HG02678 (cell line): ENCODE measurements around the gene TREH.

Experiments
- ATAC-seq: cut with Tn5 transposase; IDR thresholded peaks from one replicate; pipeline ENCODE4 v1.9.1; 2021; ENCODE audit warnings: mild to moderate bottlenecking, moderate library complexity; ENCODE audit not compliant: unreplicated experiment

The TREH gene

GRCh38 chr11:118650366-118650765 lies 29.1 kb downstream of the TREH start:
- ATAC-seq: no peak

GRCh38 chr11:118649941-118650340 lies 29.5 kb downstream of the TREH start:
- ATAC-seq: no peak

GRCh38 chr11:118648291-118648690 lies 31.2 kb downstream of the TREH start:
- no peak for ATAC-seq

- no peak for ATAC-seq
Observed at GRCh38 chr11:118646393-118646792, 33.1 kb downstream of the TREH start.

- ATAC-seq: no peak
Observed at GRCh38 chr11:118645066-118645715, 34.3 kb downstream of the TREH start.

GRCh38 chr11:118644496-118644895 lies 35.0 kb downstream of the TREH start:
- ATAC-seq: no peak

- ATAC-seq: no peak
Observed at GRCh38 chr11:118643995-118644345, 35.5 kb downstream of the TREH start.

GRCh38 chr11:118643142-118643994 lies 36.1 kb downstream of the TREH start:
- no peak for ATAC-seq

- no peak for ATAC-seq
Observed at GRCh38 chr11:118641397-118642019, 37.9 kb downstream of the TREH start.

GRCh38 chr11:118640332-118641154 lies 38.9 kb downstream of the TREH start:
- ATAC-seq: no peak

- no peak for ATAC-seq
Observed at GRCh38 chr11:118639899-118640298, 39.6 kb downstream of the TREH start.

- ATAC-seq: no peak
Observed at GRCh38 chr11:118638726-118639125, 40.7 kb downstream of the TREH start.

- ATAC-seq: no peak
Observed at GRCh38 chr11:118636569-118637290, 42.7 kb downstream of the TREH start.

GRCh38 chr11:118635642-118636041 lies 43.8 kb downstream of the TREH start:
- no peak for ATAC-seq

- ATAC-seq: no peak
Observed at GRCh38 chr11:118635237-118635591, 44.2 kb downstream of the TREH start.

- ATAC-seq: no peak
Observed at GRCh38 chr11:118634431-118635236, 44.8 kb downstream of the TREH start.

GRCh38 chr11:118633979-118634378 lies 45.5 kb downstream of the TREH start:
- ATAC-seq: no peak

- no peak for ATAC-seq
Observed at GRCh38 chr11:118633319-118633690, 46.1 kb downstream of the TREH start.

- ATAC-seq: no peak
Observed at GRCh38 chr11:118632577-118633318, 46.7 kb downstream of the TREH start.
